ENCODE data around the gene CELSR2.

DNA sequence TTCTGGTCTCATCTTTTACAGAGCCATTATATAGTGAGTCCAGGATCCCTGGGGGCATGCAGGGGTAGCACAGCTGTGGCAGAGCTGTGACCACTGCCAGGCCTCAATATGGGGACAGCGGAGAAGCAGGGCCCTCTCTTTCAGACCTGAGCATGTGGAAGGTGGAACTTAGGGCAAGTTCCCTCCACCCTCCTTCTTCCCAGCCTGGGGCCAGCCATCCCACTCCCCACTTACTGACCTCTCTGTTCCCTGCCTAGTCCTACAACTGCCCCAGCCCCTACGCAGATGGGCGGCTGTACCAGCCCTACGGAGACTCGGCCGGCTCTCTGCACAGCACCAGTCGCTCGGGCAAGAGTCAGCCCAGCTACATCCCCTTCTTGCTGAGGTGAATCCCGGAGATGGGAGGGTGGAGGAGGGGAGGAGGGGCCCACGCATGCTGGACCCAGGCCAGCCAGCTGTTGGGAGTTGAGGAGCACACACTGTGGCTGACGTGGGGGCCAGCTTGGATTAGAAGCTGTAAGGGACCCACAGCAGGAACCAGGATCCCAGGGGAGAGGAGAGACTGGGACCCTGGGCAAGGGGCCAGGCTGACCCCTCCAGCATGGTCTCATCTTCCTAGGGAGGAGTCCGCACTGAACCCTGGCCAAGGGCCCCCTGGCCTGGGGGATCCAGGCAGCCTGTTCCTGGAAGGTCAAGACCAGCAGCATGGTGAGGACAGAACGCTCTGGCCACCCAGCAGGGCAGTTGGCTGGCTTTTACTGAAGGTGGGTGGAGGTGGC is 22.9 kb downstream of the CELSR2 start:
- TF ChIP-seq, protein P1, sequence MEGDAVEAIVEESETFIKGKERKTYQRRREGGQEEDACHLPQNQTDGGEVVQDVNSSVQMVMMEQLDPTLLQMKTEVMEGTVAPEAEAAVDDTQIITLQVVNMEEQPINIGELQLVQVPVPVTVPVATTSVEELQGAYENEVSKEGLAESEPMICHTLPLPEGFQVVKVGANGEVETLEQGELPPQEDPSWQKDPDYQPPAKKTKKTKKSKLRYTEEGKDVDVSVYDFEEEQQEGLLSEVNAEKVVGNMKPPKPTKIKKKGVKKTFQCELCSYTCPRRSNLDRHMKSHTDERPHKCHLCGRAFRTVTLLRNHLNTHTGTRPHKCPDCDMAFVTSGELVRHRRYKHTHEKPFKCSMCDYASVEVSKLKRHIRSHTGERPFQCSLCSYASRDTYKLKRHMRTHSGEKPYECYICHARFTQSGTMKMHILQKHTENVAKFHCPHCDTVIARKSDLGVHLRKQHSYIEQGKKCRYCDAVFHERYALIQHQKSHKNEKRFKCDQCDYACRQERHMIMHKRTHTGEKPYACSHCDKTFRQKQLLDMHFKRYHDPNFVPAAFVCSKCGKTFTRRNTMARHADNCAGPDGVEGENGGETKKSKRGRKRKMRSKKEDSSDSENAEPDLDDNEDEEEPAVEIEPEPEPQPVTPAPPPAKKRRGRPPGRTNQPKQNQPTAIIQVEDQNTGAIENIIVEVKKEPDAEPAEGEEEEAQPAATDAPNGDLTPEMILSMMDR (optimal IDR thresholded peaks at IDR 0.05 in 1 of 3, IDR thresholded peaks at IDR 0.05 in 1 of 3, conservative IDR thresholded peaks at IDR 0.05 in 1 of 3; ENCODE audit: extremely low read depth in 1 of 3, insufficient read depth in 2 of 3, low read length in 3 of 3), result no peak
- TF ChIP-seq EZH2 (IDR thresholded peaks at IDR 0.05; ENCODE audit: low read length), result no peak

Measured in keratinocyte (primary cell).